Activated CD8-positive, alpha-beta memory T cell treated with anti-CD3 and anti-CD28 coated beads, Interleukin-2, amount 50 U/mL, for 1 hour (primary cell): ENCODE measurements around the gene MTA3.
"Not testable (repeated sequence)": the region's sequence is repeated elsewhere in the genome, so short reads cannot be mapped to it uniquely, and the experiment has no call there.

Source experiments
- DNase-seq: peaks from one replicate; pipeline ENCODE4 v3.0.0-alpha.2; 2020; ENCODE audit errors: extremely low read depth

The MTA3 gene

DNA sequence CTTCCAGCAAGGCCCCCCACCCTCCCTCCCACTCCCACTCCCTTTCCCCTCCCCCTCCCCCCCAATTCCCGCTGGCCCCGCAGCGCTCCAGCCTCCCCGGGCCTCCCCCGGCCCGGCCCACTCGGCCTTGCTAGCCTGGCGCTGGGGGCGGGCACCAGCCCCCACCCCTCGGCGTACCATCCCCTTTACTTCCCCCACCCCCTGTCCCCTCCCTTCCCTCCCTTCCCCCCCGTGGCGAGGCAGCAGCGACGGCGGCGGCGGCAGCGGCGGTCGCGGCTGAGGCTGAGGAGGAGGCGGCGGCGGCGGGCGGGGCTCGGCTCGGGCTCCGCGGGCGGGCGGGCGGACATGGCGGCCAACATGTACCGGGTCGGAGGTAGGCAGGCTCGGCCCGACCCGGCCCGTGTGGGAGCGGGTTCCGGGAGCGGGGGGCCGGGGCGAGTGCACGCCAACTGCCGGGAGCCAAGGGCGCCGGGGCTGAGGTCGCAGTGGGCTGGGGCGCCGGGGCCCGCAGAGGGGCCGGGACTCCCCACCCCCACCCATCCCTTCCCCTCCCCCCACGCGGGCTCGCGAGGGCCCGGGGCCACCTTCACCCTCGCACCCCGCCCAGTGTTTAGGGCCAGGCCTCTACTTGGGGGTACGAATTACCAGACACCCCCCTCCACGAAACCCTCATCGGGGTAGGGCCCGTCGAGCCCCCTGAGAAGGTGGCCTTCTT, at the start of gene MTA3:
Gene MTA3, plus strand, starts transcription at position 232 of the 715 bp plus-strand sequence. Its CDS starts 114 bp downstream, at position 346.
- DNase-seq: peak; percentile 12

DNA sequence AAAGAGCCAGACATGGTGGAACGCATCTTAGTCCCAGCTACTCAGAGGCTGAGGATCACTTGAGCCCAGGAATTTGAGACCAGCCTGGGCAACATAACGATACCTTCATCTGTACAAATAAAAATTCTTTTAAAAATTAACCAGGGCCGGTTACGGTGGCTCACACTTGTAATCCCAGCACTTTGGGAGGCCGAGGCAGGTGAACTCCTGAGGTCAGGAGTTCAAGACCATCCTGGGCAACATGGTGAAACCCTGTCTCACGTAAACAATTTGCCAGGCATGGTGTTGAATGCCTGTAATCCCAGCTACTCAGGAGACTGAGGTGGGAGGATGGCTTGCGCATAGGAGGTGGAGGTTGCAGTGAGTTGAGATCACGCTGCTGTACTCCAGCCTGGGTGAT, 48.8 kb upstream of the MTA3 start:
- DNase-seq: no peak

DNA sequence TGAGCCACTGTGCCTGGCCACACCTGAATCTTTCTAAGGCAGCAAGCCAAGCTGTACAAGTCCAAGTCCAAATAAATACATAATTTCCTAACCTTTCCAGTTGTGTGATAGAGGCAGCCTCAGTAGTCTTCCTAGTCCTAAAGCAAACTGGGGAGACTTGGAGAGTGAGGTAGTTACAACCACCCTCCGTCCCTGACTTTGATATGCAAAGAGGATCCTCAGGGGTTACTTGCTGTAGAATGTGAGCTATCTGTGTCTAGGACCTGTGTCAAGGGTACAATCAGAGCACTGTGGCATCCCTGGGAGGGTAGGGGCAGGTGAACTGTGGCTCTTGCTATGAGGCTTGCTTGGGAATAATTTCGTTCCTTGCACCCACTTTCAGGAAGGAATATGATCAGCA, 46.4 kb upstream of the MTA3 start:
- DNase-seq: no peak

DNA sequence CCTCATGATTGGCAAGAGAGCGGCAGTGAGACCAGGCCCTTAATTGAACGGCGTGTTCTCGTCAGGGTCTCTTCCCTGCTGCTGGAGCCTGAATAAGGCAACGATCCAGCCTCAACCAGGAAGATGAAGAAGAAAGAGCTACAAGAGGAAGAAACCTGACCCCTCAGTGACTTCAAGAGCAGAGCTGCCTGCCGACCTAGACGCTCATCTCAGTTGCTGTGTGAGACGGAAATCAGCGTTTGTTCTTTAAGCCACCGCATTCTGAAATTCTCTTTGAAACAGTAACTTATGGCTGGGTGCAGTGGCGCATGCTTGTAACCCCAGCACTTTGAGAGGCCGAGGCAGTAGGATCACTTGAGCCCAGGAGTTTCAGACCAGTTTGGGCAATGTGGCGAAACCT, 45.1 kb upstream of the MTA3 start:
- no peak for DNase-seq

DNA sequence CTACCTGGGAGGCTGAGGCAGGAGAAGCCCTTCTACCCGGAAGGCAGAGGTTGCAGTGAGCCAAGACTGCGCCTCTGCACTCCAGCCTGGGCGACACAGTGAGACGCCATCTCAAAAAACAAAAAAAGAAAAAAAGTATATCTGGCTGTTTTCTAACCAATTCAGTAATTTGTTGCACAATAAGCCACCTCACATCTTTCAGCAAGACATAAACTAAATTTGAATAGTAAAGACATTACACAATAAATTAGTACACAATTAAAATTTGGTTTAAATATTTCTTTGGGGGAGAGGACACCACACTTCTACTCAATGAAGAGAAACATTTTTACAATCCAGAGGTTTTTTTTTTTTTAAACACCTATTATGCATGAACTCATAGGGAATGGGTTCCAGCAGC, 36.0 kb upstream of the MTA3 start:
- no peak for DNase-seq

DNA sequence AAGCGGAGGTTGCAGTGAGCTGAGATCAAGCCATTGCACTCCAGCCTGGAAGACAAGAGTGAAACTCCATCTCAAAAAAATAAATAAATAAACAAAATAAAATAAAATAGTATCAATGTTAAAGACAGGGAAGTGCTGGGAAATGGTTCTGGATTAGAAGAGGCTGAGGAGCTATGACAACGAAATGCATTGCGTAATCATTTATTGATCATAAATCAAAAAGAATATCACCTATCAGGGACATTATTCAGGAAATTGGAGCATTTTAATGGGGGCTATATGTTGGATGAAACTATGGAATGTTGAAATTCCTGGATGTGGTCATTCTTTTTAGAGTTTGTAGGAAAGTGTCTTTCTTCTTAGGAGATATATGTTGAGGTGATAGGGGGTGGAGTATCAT, 30.9 kb upstream of the MTA3 start:
- DNase-seq: no peak

DNA sequence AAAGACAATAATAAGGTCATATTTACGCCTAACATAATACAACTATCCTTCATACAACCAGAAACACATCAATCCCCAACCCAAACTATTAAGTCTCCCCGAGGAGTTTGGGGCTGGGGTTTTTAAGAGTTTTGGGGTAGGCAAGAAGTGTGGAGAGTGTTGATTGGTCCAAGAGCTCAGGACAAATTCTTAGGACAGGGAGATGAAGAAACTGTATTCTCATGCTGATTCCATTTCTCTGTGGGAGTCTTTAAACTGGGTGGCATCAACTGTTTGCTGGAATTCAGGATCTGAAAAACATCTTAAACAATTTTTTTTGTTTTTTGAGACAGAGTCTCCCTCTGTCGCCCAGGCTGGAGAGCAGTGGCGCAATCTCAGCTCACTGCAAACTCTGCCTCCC, 25.6 kb upstream of the MTA3 start:
- no peak for DNase-seq

DNA sequence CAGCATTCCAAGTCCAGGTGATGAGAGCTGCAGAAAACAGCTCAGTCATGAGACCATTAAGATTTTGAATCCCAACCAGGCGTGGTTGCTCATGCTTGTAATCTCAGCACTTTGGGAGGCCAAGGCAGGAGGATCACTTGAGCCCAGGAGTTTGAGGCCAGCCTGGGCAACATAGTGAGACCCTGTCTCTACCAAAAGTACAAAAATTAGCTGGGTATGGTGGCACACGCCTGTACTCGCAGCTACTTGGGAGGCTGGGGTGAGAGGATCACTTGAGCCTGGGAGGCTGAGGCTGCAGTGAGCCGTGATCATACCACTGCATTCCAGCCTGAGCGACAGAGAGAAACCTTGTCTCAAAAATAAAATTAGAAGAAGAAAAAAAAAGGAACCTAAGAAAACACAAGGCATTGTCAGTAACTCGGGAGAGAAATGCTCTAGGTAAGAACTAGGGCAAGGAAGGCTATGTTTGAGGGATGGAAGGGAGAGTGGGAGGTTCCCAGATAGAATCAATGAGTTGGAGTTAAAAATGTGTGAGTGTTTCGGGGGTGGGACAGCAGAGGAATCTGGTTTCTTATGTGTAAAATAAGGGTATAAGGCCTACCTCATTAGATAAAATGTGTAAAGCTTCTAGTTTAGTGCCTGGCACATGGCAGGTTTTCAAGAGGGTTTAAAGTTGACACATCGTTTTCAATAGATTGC, 23.3 kb upstream of the MTA3 start:
- DNase-seq: no peak

DNA sequence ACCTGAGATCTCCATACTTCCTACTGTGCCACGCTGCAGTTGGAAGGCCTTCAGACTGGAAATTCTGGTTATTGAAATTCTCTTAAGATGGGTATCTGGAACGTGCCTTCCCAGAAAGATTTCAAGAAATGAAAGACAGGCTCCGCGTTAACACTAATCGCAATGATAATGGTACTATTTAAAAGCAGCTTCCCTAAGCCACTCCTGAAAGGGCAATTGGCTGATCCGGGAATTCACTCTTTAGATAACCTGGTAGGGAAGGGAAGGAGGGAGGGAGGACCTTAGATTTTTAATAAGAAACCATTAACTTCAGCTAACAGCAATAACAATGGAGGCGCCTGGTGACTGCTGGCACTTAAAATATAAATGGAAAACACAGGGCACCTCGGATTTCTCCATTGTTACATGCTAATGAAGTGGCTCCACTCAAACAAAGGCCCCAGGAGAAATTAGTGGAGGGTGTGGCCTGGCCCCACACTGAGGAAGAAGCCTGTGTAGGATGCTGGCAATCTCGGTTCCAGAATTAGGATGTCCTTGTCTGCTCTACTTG, 22.5 kb upstream of the MTA3 start:
- no peak for DNase-seq

DNA sequence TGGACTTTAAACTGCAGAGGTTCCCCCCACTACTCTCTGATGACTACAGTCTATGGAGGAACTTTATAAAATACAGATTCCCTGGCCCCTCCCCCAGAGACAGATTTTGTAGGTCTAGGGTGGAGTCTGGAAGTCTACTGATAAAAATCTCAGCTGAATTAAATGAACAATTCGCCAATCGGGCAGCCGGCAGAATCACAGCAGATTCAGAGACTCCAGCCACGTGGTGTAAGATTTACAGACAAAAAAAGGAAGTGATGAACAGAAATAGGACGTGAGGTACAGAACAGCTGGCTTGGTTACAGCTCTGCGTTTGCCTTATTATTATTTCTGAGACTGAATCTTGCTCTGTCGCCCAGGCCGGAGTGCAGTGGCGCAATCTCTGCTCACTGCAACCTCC, 21.4 kb upstream of the MTA3 start:
- no peak for DNase-seq

DNA sequence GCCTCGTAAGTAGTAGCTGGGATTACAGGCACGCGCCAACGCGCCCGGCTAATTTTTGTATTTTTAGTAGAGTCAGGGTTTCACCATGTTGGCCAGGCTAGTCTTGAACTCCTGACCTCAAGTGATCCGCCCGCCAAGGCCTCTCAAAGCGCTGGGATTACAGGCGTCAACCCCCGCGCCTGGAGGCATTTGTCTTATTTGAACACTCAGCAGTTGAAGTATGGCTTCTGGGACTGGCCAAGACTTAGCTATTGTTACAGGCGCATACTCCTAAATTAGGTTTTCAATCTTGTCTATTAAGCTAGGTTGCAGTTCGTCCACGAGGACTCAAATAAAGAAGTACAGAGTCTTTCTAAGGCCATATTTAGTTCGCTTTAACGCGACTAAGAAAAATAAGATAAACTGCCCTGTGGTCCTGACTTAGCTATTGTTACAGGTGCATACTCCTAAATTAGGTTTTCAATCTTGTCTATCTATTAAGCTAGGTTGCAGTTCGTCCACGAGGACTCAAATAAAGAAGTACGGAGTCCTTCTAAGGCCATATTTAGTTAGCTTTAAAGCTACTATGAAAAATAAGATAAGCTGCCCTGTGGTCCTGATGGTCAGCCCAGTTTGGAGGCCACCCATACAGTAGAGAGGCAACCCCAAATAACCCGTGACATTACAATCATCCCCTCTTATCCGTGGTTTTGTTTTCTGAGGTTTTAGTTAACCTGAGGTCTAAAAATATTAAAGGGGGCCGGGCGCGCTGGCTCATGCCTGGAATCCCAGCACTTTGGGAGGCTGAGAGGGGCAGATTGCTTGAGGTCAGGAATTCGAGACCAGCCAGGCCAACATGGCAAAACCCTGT, 20.8 kb upstream of the MTA3 start:
- no peak for DNase-seq

DNA sequence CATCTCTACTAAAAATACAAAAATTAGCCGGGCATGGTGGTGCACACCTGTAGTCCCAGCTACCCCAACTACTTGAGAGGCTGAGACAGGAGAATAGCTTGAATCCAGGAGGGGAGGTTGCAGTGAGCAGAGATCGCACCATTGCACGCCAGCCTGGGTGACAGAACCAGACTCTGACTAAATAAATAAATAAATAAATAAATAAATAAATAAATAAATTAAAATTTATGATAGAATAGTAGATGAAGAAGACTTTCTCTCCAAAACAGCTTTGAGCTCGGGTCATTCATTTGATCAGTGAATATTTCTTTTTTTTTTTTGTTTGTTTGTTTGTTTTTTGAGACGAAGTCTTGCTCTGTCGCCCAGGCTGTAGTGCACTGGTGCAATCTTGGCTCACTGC, 17.6 kb upstream of the MTA3 start:
- DNase-seq: no peak

DNA sequence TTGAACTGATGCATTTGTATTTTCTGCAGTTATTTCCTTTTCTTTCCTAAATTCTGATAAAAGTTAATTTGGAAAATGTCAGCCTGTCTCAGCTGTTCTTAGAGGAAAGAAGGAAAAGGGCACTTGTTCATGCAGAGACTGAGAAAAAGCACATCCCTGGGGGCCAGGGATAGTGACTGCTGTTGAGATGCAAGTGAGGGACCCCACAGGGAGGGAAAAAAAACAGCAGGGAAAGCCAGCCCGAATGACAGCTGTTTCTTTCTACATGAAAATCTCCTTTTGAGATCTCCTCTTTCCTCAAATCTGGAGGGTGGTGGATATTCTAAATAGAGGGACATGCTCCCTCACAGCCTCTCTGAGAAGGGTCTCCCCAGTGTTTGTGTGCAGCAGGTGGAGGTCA, 14.0 kb upstream of the MTA3 start:
- DNase-seq: no peak

DNA sequence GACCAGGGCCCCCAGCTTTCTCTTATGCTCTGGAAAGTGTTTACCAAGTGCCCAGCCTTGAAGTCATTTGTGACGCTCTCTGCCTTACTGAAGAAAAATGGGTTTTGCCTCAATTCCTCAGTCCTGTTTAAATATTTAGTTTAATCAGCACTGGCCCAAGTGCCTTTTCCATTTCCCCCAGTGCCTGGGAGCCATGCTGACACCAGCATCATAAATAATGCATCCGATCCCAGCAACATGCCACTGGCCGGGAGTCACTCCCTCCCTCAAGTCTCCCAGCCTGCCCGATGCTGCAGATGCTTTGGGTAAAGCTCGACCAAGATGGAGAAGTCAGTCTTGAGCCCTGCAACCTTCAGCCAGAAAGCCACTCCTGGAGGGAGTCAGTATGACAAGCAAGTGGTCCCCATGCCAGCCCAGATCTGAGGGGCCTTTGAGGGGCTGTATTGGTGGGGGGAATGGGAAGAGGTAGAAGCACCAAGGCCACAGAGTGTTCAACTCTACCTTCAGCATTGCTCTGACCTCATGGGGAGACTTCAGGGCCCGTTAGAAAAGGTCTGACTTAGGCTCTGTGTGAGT, 12.0 kb upstream of the MTA3 start:
- DNase-seq: no peak

DNA sequence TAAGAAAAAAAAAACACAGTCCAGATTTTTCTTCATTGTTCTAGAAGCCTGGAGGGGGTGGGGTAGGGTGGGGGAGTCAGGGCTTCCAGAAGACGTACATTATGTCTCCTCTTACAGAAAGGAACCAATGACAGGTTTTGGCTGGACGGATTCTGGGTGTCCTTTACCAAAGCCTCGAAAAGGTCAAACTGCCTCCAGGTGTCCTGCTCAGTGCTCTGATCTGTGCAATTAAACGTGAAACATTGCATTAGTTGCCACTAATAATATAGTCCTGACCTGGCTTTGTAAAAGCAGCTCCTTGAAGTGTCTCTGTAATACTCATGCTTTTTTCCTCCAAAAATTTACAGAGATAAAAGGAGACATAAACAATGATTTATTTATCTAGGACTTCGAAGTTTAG, 11.1 kb upstream of the MTA3 start:
- no peak for DNase-seq

DNA sequence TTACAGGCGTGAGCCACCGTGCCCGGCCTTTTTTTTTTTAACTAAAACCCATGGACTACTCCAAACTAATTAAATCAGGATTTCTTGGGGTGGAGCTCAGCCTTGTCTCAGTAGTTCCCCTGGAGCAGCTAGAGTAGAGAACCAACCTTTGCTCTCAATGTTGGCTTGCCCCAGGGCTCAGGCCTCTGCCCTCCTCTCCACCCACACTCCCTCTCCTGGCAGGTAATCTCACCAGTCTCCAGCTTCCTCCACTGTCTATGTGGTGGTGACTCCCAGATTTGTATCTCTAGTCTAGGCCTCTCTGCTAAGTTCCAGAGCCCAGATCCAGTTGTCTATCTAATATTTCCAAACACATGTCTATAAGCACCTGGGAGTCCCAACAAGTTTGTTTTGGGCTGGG, 9.6 kb upstream of the MTA3 start:
- DNase-seq: no peak

DNA sequence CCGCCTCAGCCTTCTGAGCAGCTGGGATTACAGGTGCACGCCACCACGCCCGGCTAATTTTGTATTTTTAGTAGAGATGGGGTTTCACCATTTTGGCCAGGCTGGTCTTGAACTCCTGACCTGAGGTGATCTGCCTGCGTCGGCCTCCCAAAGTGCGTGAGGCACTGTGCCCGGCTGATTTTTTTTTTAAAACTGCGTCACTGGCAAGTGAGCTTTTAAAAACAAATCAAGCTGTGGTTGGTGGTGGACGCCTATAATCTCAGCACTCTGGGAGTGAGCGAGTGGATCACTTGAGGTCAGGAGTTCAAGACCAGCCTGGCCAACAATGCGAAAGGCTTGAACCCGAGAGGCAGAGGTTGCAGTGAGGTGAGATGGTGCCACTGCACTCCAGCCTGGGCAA, 8.3 kb upstream of the MTA3 start:
- DNase-seq: not testable (repeated sequence)

DNA sequence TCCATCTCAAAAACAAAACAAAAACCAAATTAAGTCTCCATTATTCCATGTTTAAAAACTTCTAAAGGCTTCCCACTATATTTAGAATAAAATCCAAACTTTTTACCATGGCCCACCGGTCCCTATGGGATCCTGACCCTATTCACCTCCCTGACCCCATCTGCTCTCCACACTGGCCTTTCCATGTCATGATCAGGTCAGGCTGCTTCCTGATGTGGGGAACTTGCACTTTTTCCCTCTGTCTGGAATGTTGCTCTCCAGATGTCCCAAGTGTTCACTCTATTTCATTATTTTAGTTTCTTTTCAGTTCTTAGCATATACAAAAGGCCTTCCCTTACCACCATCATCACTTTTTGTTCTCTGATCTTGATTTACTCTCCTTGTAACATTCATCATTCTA, 7.5 kb upstream of the MTA3 start:
- DNase-seq: no peak

DNA sequence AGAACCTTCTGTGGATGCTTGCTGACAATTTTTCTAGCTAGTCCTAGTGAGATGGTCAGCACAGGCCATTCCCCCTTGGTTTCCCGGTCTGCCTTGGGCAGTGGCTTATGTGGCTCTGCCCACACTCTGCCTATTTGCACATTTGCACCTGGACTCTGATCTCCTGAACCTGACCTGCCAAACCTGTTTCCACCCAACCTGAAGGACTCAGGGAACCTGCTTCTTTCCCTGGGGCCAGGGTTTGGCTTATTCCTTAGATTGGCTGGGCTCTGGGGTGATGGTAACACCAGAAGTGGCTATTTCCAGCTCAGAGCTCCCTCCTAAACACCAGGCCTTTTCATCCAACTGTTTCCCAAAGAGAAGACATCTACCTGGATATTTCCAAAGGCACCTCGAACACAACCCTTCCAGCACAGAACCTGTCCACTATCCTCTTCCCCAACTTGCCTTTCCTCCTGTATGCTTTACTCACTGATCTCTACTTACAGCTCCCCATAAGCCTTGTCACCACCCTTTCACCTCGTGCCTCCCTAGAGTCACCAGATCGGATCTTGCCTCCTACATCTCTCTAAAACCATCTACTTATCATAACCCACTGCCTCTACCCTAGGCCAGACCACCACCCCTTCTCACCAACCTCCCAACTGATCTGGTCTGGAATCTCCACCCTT, 5.8 kb upstream of the MTA3 start:
- no peak for DNase-seq

DNA sequence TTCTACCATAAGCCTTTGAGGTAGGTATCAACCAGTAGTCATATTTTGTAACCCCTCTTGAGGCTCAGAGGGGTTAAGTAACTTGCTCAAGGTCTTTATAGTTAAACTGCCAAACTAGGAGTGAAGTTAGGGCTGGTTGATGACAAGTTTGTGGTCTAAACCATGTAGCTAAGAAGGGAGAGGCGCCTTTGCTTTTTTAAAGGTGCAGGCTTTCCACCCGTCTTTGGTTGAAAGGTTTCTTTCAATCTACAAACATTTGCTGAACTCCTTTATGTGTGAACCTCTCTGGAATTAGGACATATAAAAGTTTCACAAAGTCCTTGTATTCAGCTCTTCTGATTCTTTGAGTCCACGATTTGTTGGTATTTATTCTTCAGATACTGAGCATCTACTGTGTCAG, 2.4 kb upstream of the MTA3 start:
- DNase-seq: no peak

DNA sequence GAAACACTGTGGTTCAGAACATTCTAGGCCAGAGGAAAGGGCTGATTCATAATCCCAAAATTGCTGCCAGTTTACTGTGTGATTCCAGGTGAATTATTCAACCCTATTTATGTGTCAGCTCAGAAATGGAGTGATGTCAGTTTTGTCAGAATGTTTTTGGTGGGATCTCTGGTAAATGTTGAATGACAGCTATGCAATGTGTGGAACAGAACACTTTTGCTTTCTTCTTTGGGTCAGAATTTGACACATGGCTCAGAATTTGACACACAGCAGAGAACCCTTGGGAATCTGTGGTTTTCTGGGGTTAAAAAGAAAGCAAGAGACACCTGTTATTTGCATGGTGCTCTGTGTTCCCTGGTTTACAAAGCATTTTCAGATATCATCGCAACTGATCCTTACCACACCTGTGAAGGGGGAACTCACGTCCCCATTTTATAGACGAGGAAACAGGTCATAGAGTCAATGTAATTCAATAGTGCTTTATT, 1.6 kb upstream of the MTA3 start:
- DNase-seq: no peak
